ENCODE results near the gene KIF1B.

The KIF1B gene

DNA sequence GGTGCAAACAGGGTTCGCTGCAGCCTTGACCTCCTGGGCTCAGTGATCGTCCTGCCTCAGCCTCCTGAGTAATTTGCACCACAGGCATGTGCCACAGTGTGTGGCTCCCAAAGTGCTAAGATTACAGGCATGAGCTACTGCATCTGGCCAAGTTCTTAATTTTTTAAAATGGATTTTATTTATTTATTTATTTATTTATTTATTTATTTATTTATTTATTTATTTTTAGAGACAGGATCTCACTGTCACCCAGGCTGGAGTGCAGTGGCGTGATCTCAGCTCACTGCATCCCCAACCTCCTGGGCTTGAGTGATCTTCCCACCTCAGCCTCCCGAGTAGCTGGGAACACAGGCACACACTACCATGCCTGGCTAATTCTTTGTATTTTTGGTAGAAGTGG lies 54.7 kb downstream of the KIF1B start:
- H3K4me3 ChIP-seq (ENCODE audit: low read length), result no peak overlapping the region
- no peak for DNase-seq (ENCODE audit: low read depth)
- TF ChIP-seq, protein P1, sequence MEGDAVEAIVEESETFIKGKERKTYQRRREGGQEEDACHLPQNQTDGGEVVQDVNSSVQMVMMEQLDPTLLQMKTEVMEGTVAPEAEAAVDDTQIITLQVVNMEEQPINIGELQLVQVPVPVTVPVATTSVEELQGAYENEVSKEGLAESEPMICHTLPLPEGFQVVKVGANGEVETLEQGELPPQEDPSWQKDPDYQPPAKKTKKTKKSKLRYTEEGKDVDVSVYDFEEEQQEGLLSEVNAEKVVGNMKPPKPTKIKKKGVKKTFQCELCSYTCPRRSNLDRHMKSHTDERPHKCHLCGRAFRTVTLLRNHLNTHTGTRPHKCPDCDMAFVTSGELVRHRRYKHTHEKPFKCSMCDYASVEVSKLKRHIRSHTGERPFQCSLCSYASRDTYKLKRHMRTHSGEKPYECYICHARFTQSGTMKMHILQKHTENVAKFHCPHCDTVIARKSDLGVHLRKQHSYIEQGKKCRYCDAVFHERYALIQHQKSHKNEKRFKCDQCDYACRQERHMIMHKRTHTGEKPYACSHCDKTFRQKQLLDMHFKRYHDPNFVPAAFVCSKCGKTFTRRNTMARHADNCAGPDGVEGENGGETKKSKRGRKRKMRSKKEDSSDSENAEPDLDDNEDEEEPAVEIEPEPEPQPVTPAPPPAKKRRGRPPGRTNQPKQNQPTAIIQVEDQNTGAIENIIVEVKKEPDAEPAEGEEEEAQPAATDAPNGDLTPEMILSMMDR (conservative IDR thresholded peaks at IDR 0.05; ENCODE audit: low read depth, low read length), result no peak

- TF ChIP-seq, protein P1 (conservative IDR thresholded peaks at IDR 0.05; ENCODE audit: low read depth, low read length), result no peak
- H3K4me3 ChIP-seq (ENCODE audit: low read length), result no peak overlapping the region
- no peak for DNase-seq (ENCODE audit: low read depth)
Measured at GRCh38 chr1:10265900-10266299, 55.5 kb downstream of the KIF1B start.

- DNase-seq (ENCODE audit: low read depth), result no peak
- TF ChIP-seq, protein P1 (conservative IDR thresholded peaks at IDR 0.05; ENCODE audit: low read depth, low read length), result no peak
- no peak overlapping the region for H3K4me3 ChIP-seq (ENCODE audit: low read length)
Measured at GRCh38 chr1:10267319-10267718, 56.9 kb downstream of the KIF1B start.

GRCh38 chr1:10267921-10268320 lies 57.6 kb downstream of the KIF1B start:
- H3K4me3 ChIP-seq (ENCODE audit: low read length), result no peak overlapping the region
- TF ChIP-seq, protein P1 (conservative IDR thresholded peaks at IDR 0.05; ENCODE audit: low read depth, low read length), result no peak
- DNase-seq (ENCODE audit: low read depth), result no peak

DNA sequence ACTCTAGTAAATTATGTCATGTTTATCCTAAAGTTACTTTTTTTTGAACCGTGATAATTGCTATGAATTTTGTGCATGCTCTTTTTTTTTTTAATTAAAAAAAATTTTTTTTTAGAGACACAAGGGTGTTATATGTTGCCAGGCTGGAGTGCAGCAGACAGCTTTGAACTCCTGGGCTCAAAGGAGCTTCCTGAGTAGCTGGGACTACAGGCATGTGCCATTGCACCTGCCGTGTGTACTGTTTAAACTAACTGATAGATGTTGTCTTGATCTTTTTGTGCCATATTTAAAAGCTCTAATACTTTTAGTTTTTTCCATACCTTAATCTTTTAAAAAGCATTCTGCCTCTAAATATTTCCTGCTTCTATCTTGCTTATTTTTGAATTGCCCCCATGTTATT lies 60.7 kb downstream of the KIF1B start:
- no peak overlapping the region for H3K4me3 ChIP-seq (ENCODE audit: low read length)
- TF ChIP-seq, protein P1 (conservative IDR thresholded peaks at IDR 0.05; ENCODE audit: low read depth, low read length), result no peak
- DNase-seq (ENCODE audit: low read depth), result no peak

GRCh38 chr1:10271869-10272268 lies 61.5 kb downstream of the KIF1B start:
- TF ChIP-seq, protein P1 (conservative IDR thresholded peaks at IDR 0.05; ENCODE audit: low read depth, low read length), result no peak
- no peak for DNase-seq (ENCODE audit: low read depth)
- H3K4me3 ChIP-seq (ENCODE audit: low read length), result no peak overlapping the region

DNA sequence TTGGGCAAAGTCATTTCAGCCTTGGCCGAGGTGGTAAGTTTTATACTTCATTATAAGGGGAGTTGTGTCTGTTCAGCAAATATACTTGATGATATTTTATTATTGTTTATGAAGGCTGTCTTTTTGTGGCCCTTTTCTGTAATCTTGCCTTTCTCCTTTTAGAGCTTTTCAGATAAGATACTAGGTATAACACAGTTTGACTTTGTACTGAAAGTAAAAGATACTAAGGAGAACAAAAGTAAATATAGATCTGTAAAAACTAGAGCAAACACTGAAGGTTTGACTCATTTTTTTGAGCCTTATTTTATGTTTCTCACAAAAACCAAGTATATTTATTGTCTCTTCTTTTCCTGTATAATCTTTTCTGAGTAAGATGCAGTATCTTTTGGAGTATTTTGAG lies 61.9 kb downstream of the KIF1B start:
- TF ChIP-seq, protein P1 (conservative IDR thresholded peaks at IDR 0.05; ENCODE audit: low read depth, low read length), result no peak
- H3K4me3 ChIP-seq (ENCODE audit: low read length), result no peak overlapping the region
- DNase-seq (ENCODE audit: low read depth), result no peak

Measured in retinal pigment epithelial cell (primary cell).